ENCODE measurements around the gene TFDP1. TPM values are rescaled to one million over a fixed set of nuclear protein-coding genes. Genes with fewer than 3 reads are reported as not detected.

The TFDP1 gene
- total and polyA plus RNA-seq, 2 of the 4 experiments (the other 2 are of a cell fraction) = 59.3 to 97.0 TPM

- H3K9me3 ChIP-seq (ENCODE audit: control insufficient read depth, insufficient read depth, low read length) = no peaks in the 10 kb centered on the region
- H2AK9ac ChIP-seq (replicated peaks; ENCODE audit: low read depth, low read length, poor library complexity) = no peak overlapping the region
- no peak for TF ChIP-seq BHLHE40 (IDR thresholded peaks at IDR 0.05; ENCODE audit: low read depth, low read length)
- TF ChIP-seq USF2 (IDR thresholded peaks at IDR 0.05; ENCODE audit: low read depth, low read length) = no peak
- no peak for TF ChIP-seq CEBPB (IDR thresholded peaks at IDR 0.05; ENCODE audit: low read depth, low read length)
- TF ChIP-seq POLR2A (IDR thresholded peaks at IDR 0.05; ENCODE audit: low read depth, low read length) = no peak
- TF ChIP-seq RFX5 (IDR thresholded peaks at IDR 0.05; ENCODE audit: low read depth, low read length) = no peak
- no peak for TF ChIP-seq FOS (IDR thresholded peaks at IDR 0.05; ENCODE audit: low read depth, low read length)
- no peak for TF ChIP-seq NFE2L2 (IDR thresholded peaks at IDR 0.05; ENCODE audit: low read depth, low read length)
- no peak for TF ChIP-seq ELK1 (IDR thresholded peaks at IDR 0.05; ENCODE audit: borderline replicate concordance, low read depth, low read length)
- TF ChIP-seq MXI1 (IDR thresholded peaks at IDR 0.05; ENCODE audit: borderline replicate concordance, low read depth, low read length) = no peak
- TF ChIP-seq RCOR1 (IDR thresholded peaks at IDR 0.05; ENCODE audit: insufficient replicate concordance, low read length) = no peak
- TF ChIP-seq RAD21 (IDR thresholded peaks at IDR 0.05; ENCODE audit: low read length) = no peak
- TF ChIP-seq SMC3 (IDR thresholded peaks at IDR 0.05; ENCODE audit: low read depth, low read length) = no peak
- TF ChIP-seq CHD1 (IDR thresholded peaks at IDR 0.05; ENCODE audit: low read depth, low read length) = no peak
- no peak for TF ChIP-seq CTCF (conservative IDR thresholded peaks at IDR 0.05; ENCODE audit: low read depth, low read length)
- TF ChIP-seq MAZ (IDR thresholded peaks at IDR 0.05; ENCODE audit: borderline replicate concordance, low read depth, low read length) = no peak
- TF ChIP-seq MAFK (IDR thresholded peaks at IDR 0.05; ENCODE audit: low read depth, low read length) = no peak
- no peak overlapping the region for H3K4ac ChIP-seq (ENCODE audit: low read depth, low read length)
- no peak overlapping the region for H4K91ac ChIP-seq (ENCODE audit: insufficient read depth, low read depth, low read length)
- no peaks in the 10 kb centered on the region for H3K36me3 ChIP-seq (ENCODE audit: control insufficient read depth, insufficient read depth, low read length)
- WGBS, 2 experiments (ENCODE audit: extremely low coverage in 2 of 2, insufficient read length in 1 of 2) = 67% methylated on average over 3 of the region's 13 CpGs; no CpG with 5 or more reads in 1 of the 2 experiments
- no peak overlapping the region for H4K5ac ChIP-seq (ENCODE audit: low read depth, low read length)
- no peak overlapping the region for H2AFZ ChIP-seq (replicated peaks; ENCODE audit: low read length, poor library complexity)
- H4K20me1 ChIP-seq (ENCODE audit: insufficient read depth, low read length) = peaks cover 11% of the 10 kb centered on the region; the same call in 1 of the 2 replicates
- no peak overlapping the region for H2BK20ac ChIP-seq (ENCODE audit: low read depth, low read length)
- CTCF ChIA-PET = interaction anchor here (0.6 kb wide), 1 partner anchor 72 kb away, joined by 3 read pairs; no protein-coding TSS in a partner anchor
- POLR2A ChIA-PET (ENCODE audit: unreplicated experiment) = no interaction called here
- no peak overlapping the region for H3K4me3 ChIP-seq (ENCODE audit: insufficient read depth, low read depth, low read length)
- H2BK5ac ChIP-seq (ENCODE audit: low read depth, low read length, poor library complexity, severe bottlenecking) = no peak overlapping the region
- dilution Hi-C loops (cut with HindIII; ENCODE audit: low sequenced_read_pairs, unreplicated experiment) = no loop called here
- H3K27ac ChIP-seq (ENCODE audit: insufficient read depth, low read length) = no peak overlapping the region
- H2AK5ac ChIP-seq (ENCODE audit: low read depth, low read length) = no peak overlapping the region
- H3K4me2 ChIP-seq (ENCODE audit: low read depth, low read length) = no peak overlapping the region
- no TSS peak for BruUV-seq (replicated peaks)
- H2BK15ac ChIP-seq (ENCODE audit: low read depth, low read length) = no peak overlapping the region
- no peak overlapping the region for H3K23ac ChIP-seq (ENCODE audit: low read depth, low read length)
- H3K4me1 ChIP-seq (ENCODE audit: control insufficient read depth, insufficient read depth, low read length) = no peaks in the 10 kb centered on the region
- H4K8ac ChIP-seq (ENCODE audit: low read depth in 2 of 2, low read length in 2 of 2) = no peak overlapping the region
- peaks cover 3% of the 10 kb centered on the region; the same call in 1 of the 2 replicates for H3K9me1 ChIP-seq (ENCODE audit: insufficient read depth, low read length)
- in situ Hi-C loops (cut with MboI; ENCODE audit: low sequenced_read_pairs) = no loop called here
- no peak overlapping the region for H2BK120ac ChIP-seq (ENCODE audit: low read depth, low read length)
- intact Hi-C loops (cut with micrococcal nuclease) = no loop called here
- H3K56ac ChIP-seq (ENCODE audit: extremely low read depth, insufficient read depth, low read length) = no peak overlapping the region
- no peaks in the 10 kb centered on the region for H3K79me1 ChIP-seq (ENCODE audit: low read depth in 1 of 2, low read length in 2 of 2)
- no peak overlapping the region for H3K14ac ChIP-seq (replicated peaks; ENCODE audit: low read depth, low read length)
- no peak for DNase-seq
- no peak overlapping the region for H3K9ac ChIP-seq (ENCODE audit: low read depth, low read length)
- H3K18ac ChIP-seq (ENCODE audit: low read depth, low read length) = no peak overlapping the region
- no peak for ATAC-seq (ENCODE audit: low read depth)
- peaks cover 16% of the 10 kb centered on the region for H3K27me3 ChIP-seq (ENCODE audit: control insufficient read depth, insufficient read depth, low read length)
Measured at GRCh38 chr13:113669231-113669754, 84.7 kb downstream of the TFDP1 start.
